Inferior parietal cortex (tissue), 1 donor: ENCODE measurements around the gene TP53BP2.
"Not testable (repeated sequence)": the region's sequence is repeated elsewhere in the genome, so short reads cannot be mapped to it uniquely, and the experiment has no call there.

ENCODE experiments used
- DNase-seq: peaks from one replicate; pipeline ENCODE4 v3.0.0-alpha.2; 2016; ENCODE audit errors: extremely low spot score

TP53BP2 gene

GRCh38 chr1:223740038-223740736, 105.6 kb downstream of the TP53BP2 start:
- not testable (repeated sequence) for DNase-seq

- DNase-seq = no peak
Observed at GRCh38 chr1:223739366-223740037, 106.2 kb downstream of the TP53BP2 start.

GRCh38 chr1:223738465-223739365, 107.0 kb downstream of the TP53BP2 start:
- DNase-seq = no peak

GRCh38 chr1:223737342-223737741, 108.4 kb downstream of the TP53BP2 start:
- DNase-seq = no peak

- DNase-seq = not testable (repeated sequence)
Observed at GRCh38 chr1:223736638-223737037, 109.1 kb downstream of the TP53BP2 start.

GRCh38 chr1:223733898-223734852, 111.6 kb downstream of the TP53BP2 start:
- DNase-seq = peak; percentile 27

- no peak for DNase-seq
Observed at GRCh38 chr1:223732993-223733798, 112.6 kb downstream of the TP53BP2 start.

- peak; percentile 30 for DNase-seq
Observed at GRCh38 chr1:223731133-223731770, 114.5 kb downstream of the TP53BP2 start.

GRCh38 chr1:223730479-223731132, 115.1 kb downstream of the TP53BP2 start:
- DNase-seq = no peak

GRCh38 chr1:223729906-223730305, 115.8 kb downstream of the TP53BP2 start:
- DNase-seq = no peak
